WTC11 (cell line): ENCODE measurements around the gene SLC10A2. TPM values are rescaled to one million over a fixed set of nuclear protein-coding genes. Genes with fewer than 3 reads are reported as not detected.
A peak's percentile ranks its signal among the peaks of the same experiment; 100 is the strongest.
"Not testable (repeated sequence)": the region's sequence is repeated elsewhere in the genome, so short reads cannot be mapped to it uniquely, and the experiment has no call there.

Experiments
- ATAC-seq: fragments of 200-7000 bp; cut with Tn5 transposase; 2 replicates; pipeline ENCODE4 v1.10.0; 2021; ENCODE audit warnings: mild to moderate bottlenecking, moderate library complexity
- CTCF ChIA-PET: fragments of 300-600 bp; sonication (Branson Sonifier 250); formaldehyde crosslinking; loops from one replicate; lab custom pipeline; 2021; ENCODE audit warnings: antibody characterized with exemption; lab: Charles Lee
- POLR2A ChIA-PET: fragments of 350-600 bp; sonication (Branson Sonifier 250); formaldehyde crosslinking; loops from one replicate; lab custom pipeline; 2021; ENCODE audit warnings: antibody characterized with exemption; lab: Charles Lee
- DNase-seq: peaks from one replicate; pipeline ENCODE4 v3.0.0; 2021; ENCODE audit warnings: low spot score
- H3K27ac Mint-ChIP-seq: 2 replicates; pipeline ENCODE4 v1.8.0; 2021; ENCODE audit warnings: mixed read lengths
- H3K27me3 Mint-ChIP-seq: 2 replicates; pipeline ENCODE4 v1.8.0; 2021; ENCODE audit warnings: low read depth, mild to moderate bottlenecking, moderate library complexity, mixed read lengths
- H3K36me3 Mint-ChIP-seq: 2 replicates; pipeline ENCODE4 v1.8.0; 2021; ENCODE audit warnings: mixed read lengths
- H3K4me1 Mint-ChIP-seq: 2 replicates; pipeline ENCODE4 v1.8.0; 2022; ENCODE audit warnings: mixed read lengths
- H3K4me3 Mint-ChIP-seq: 2 replicates; pipeline ENCODE4 v1.8.0; 2021; ENCODE audit warnings: mild to moderate bottlenecking, moderate library complexity, mixed read lengths
- H3K9me3 Mint-ChIP-seq: 2 replicates; pipeline ENCODE4 v1.8.0; 2021; ENCODE audit warnings: mixed read lengths
- CREB1 ChIP-seq: sonication (generic); formaldehyde crosslinking; IDR thresholded peaks from 2 replicates; pipeline ENCODE4 v1.8.0; 2023; ENCODE audit warnings: mild to moderate bottlenecking, missing genetic modification reagents
- CREM ChIP-seq: sonication (generic); formaldehyde crosslinking; IDR thresholded peaks from 2 replicates; pipeline ENCODE4 v1.8.1; 2022; ENCODE audit warnings: mild to moderate bottlenecking, missing genetic modification reagents, moderate library complexity
- ERG ChIP-seq: fragments of 250-450 bp; sonication (Bioruptor Pico); IDR thresholded peaks from 2 replicates; pipeline ENCODE4 v1.8.0; 2021; ENCODE audit warnings: mild to moderate bottlenecking
- FOXK1 ChIP-seq: sonication (generic); formaldehyde crosslinking; IDR thresholded peaks from 2 replicates; pipeline ENCODE4 v1.8.0; 2022; ENCODE audit warnings: mild to moderate bottlenecking, moderate library complexity, missing genetic modification reagents
- FOXP1 ChIP-seq: sonication (generic); formaldehyde crosslinking; IDR thresholded peaks from 2 replicates; pipeline ENCODE4 v1.8.0; 2022; ENCODE audit warnings: missing genetic modification reagents, mild to moderate bottlenecking, moderate library complexity, borderline replicate concordance
- GABPB1 ChIP-seq: sonication (generic); formaldehyde crosslinking; IDR thresholded peaks from 2 replicates; pipeline ENCODE4 v1.8.1; 2023; ENCODE audit warnings: mild to moderate bottlenecking, missing genetic modification reagents
- GTF2I ChIP-seq: fragments of 250-450 bp; sonication (Bioruptor Pico); conservative IDR thresholded peaks from 2 replicates; pipeline ENCODE4 v1.4.0; 2021; ENCODE audit warnings: mild to moderate bottlenecking
- HMGA2 ChIP-seq: fragments of 250-450 bp; sonication (Bioruptor Pico); IDR thresholded peaks from 2 replicates; pipeline ENCODE4 v1.4.0; 2021; ENCODE audit warnings: mild to moderate bottlenecking, moderate library complexity
- PRDM15 ChIP-seq: sonication (generic); formaldehyde crosslinking; IDR thresholded peaks from 2 replicates; pipeline ENCODE4 v1.8.0; 2022; ENCODE audit warnings: missing genetic modification reagents
- PREB ChIP-seq: sonication (generic); formaldehyde crosslinking; IDR thresholded peaks from 2 replicates; pipeline ENCODE4 v1.8.1; 2022; ENCODE audit warnings: mild to moderate bottlenecking, missing genetic modification reagents, moderate library complexity, borderline replicate concordance
- RORB ChIP-seq: fragments of 250-450 bp; sonication (Bioruptor Pico); IDR thresholded peaks from 2 replicates; pipeline ENCODE4 v1.9.0; 2021; ENCODE audit warnings: mild to moderate bottlenecking
- SMAD3 ChIP-seq: sonication (generic); formaldehyde crosslinking; IDR thresholded peaks from 2 replicates; pipeline ENCODE4 v1.8.0; 2022; ENCODE audit warnings: missing genetic modification reagents, mild to moderate bottlenecking, borderline replicate concordance
- SMAD4 ChIP-seq: sonication (generic); formaldehyde crosslinking; IDR thresholded peaks from 2 replicates; pipeline ENCODE4 v1.8.0; 2022; ENCODE audit warnings: mild to moderate bottlenecking, missing genetic modification reagents
- TEAD1 ChIP-seq: sonication (generic); formaldehyde crosslinking; IDR thresholded peaks from 2 replicates; pipeline ENCODE4 v1.8.0; 2022; ENCODE audit warnings: mild to moderate bottlenecking, missing genetic modification reagents
- ZNF232 ChIP-seq: sonication (generic); formaldehyde crosslinking; IDR thresholded peaks from 2 replicates; pipeline ENCODE4 v1.8.0; 2022; ENCODE audit warnings: mild to moderate bottlenecking, missing genetic modification reagents
- ZNF423 ChIP-seq: fragments of 250-450 bp; sonication (Bioruptor Pico); IDR thresholded peaks from 2 replicates; pipeline ENCODE4 v2.1.2; 2022; ENCODE audit warnings: mild to moderate bottlenecking, moderate library complexity
- ZNF512 ChIP-seq: sonication (generic); formaldehyde crosslinking; IDR thresholded peaks from 2 replicates; pipeline ENCODE4 v1.8.1; 2022; ENCODE audit warnings: missing genetic modification reagents, borderline replicate concordance
- ZSCAN18 ChIP-seq: fragments of 250-450 bp; sonication (Bioruptor Pico); IDR thresholded peaks from 2 replicates; pipeline ENCODE4 v2.1.2; 2022; ENCODE audit warnings: mild to moderate bottlenecking, moderate library complexity
- total RNA-seq: library from RNA; stranded (reverse); gene quantifications from 3 replicates; pipeline ENCODE4 v1.2.3, GENCODE V29; 2021
- TF ChIP-seq, protein P1 (sequence below): sonication (generic); formaldehyde crosslinking; IDR thresholded peaks from 2 replicates; pipeline ENCODE4 v1.8.1; 2022; ENCODE audit warnings: mild to moderate bottlenecking, moderate library complexity, missing genetic modification reagents

Gene SLC10A2
- total RNA-seq, 1 experiment from 2014 or later: not detected

- no peak for TF ChIP-seq SMAD4
- TF ChIP-seq CREB1 (CRISPR knock-in tag): no peak
- TF ChIP-seq ZNF232 (CRISPR knock-in tag): no peak
- TF ChIP-seq PRDM15: no peak
- TF ChIP-seq PREB: no peak
- TF ChIP-seq RORB (CRISPR knock-in tag): no peak
- TF ChIP-seq FOXP1 (CRISPR knock-in tag): no peak
Observed at GRCh38 chr13:103107580-103107979, 41.4 kb upstream of the SLC10A2 start (continued).

DNA sequence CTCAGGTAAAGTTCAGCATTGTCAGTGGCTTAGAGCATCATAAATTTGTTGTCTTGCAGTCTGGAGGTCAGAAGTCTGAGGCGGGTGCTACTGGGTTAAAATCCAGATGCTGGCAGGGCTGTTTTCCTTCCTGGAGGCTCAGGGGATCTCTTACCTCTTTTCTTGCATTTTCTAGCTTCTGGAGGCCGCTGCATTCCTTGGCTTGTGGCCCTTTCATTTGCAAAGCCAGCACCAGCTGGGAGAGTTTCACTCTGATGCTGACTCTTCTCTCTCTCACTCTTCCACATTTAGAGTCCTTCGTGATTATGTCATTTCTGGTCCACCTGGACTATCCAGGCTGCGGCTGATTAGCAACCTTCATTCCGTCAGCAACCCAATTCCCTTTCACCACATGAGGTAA lies 38.1 kb upstream of the SLC10A2 start:
- Mint-ChIP-seq H3K4me3 (no peak overlapping the region), H3K36me3 (peaks cover 12% of the 10 kb centered on the region), H3K9me3 (peaks cover 19% of the 10 kb centered on the region), H3K27me3 (no peaks in the 10 kb centered on the region), H3K27ac (peak overlapping the region; percentile 81), H3K4me1 (peaks cover 32% of the 10 kb centered on the region)
- ATAC-seq (peak; percentile 78), DNase-seq (peak; percentile 38)
- POLR2A ChIA-PET: no interaction called here
- CTCF ChIA-PET: interaction anchor here (1.1 kb wide), 1 partner anchor 36 kb away, joined by 4 read pairs; no protein-coding TSS in a partner anchor
- TF ChIP-seq GTF2I (0 out of 2 replicates have a peak, but pooled peaks have one; percentile 40), TEAD1 (CRISPR knock-in tag) (peak; percentile 35; the same call in 1 of the 2 replicates), ERG (CRISPR knock-in tag) (no peak)

DNA sequence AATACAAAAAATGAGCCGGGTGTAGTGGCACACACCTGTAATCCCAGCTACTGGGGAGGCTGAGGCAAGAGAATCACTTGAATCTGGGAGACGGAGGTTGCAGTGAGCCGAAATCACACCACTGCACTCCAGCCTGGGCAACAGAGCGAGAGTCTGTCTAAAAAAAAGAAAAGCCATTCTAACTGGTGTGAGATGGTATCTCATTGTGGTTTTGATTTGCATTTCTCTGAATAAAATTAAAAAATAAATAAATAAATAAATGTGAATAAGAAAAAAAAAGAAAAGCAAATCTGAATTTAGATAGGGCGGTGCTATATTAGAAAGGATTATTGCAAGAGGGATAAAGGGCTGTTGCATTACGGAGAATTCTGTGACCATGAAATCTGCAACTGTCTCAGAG lies 37.2 kb upstream of the SLC10A2 start:
- H3K27ac Mint-ChIP-seq: peak overlapping the region; percentile 81; the same call in 1 of the 2 replicates
- ATAC-seq, POLR2A ChIA-PET, CTCF ChIA-PET, DNase-seq, H3K27me3 Mint-ChIP-seq, H3K4me3 Mint-ChIP-seq: not testable (repeated sequence)
- H3K9me3 Mint-ChIP-seq: peaks cover 19% of the 10 kb centered on the region
- peaks cover 12% of the 10 kb centered on the region for H3K36me3 Mint-ChIP-seq
- peaks cover 30% of the 10 kb centered on the region for H3K4me1 Mint-ChIP-seq

DNA sequence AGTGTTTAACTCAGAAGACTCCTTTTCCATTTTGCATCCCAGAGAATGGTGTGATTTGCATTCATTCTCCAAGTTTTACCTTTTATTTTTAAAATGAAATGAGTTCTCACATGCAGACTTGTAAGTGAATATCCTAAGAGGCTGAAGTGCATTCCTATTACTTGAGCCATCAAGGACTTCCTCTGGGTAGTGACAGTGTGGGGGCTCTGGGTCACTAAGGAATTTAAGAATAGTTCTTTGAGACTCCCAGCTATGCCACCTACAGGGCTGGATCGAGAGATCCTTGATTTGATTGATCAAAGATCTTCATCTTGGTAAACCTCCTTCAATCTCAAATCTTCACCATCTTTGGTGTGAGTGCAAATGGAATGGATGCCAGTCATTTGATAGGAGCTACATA lies 36.3 kb upstream of the SLC10A2 start:
- Mint-ChIP-seq H3K36me3 (peaks cover 12% of the 10 kb centered on the region), H3K27ac (no peak overlapping the region), H3K9me3 (peaks cover 19% of the 10 kb centered on the region), H3K4me1 (peaks cover 30% of the 10 kb centered on the region), H3K27me3 (no peaks in the 10 kb centered on the region), H3K4me3 (no peak overlapping the region)
- DNase-seq: no peak
- ChIA-PET CTCF (interaction anchor here (0.7 kb wide), 1 partner anchor 38 kb away, joined by 3 read pairs; no protein-coding TSS in a partner anchor), POLR2A (no interaction called here)
- peak; percentile 62 for ATAC-seq
- TF ChIP-seq ZNF423: no peak
- TF ChIP-seq HMGA2 (CRISPR knock-in tag): no peak
- no peak for TF ChIP-seq FOXK1
- TF ChIP-seq CREM: no peak
- TF ChIP-seq ZSCAN18 (CRISPR knock-in tag): no peak
- TF ChIP-seq GABPB1 (CRISPR knock-in tag): no peak
- no peak for TF ChIP-seq ZNF512 (CRISPR knock-in tag)
- TF ChIP-seq, protein P1, sequence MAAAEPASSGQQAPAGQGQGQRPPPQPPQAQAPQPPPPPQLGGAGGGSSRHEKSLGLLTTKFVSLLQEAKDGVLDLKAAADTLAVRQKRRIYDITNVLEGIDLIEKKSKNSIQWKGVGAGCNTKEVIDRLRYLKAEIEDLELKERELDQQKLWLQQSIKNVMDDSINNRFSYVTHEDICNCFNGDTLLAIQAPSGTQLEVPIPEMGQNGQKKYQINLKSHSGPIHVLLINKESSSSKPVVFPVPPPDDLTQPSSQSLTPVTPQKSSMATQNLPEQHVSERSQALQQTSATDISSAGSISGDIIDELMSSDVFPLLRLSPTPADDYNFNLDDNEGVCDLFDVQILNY (CRISPR knock-in tag): no peak
- TF ChIP-seq SMAD3 (CRISPR knock-in tag): no peak
